Stimulated activated CD4-positive, alpha-beta T cell treated with anti-CD3 and anti-CD28 coated beads, Interleukin-4, amount 100 ng/mL, for 1 hour (primary cell): ENCODE data around the gene COL18A1.
"Not testable (repeated sequence)": the region's sequence is repeated elsewhere in the genome, so short reads cannot be mapped to it uniquely, and the experiment has no call there.

Experiments used
- DNase-seq: peaks from one replicate; pipeline ENCODE4 v3.0.0-alpha.2; 2020

Gene COL18A1

GRCh38 chr21:45496968-45497845, 92.2 kb downstream of the COL18A1 start:
- no peak for DNase-seq

GRCh38 chr21:45497846-45498645, 93.1 kb downstream of the COL18A1 start:
- no peak for DNase-seq

GRCh38 chr21:45498646-45499000, 93.7 kb downstream of the COL18A1 start:
- no peak for DNase-seq

GRCh38 chr21:45499201-45499750, 94.3 kb downstream of the COL18A1 start:
- DNase-seq: no peak

GRCh38 chr21:45499970-45500577, 95.1 kb downstream of the COL18A1 start:
- no peak for DNase-seq

GRCh38 chr21:45501081-45502005, 96.4 kb downstream of the COL18A1 start:
- DNase-seq: not testable (repeated sequence)

- DNase-seq: no peak
Observed at GRCh38 chr21:45502006-45502345, 97.0 kb downstream of the COL18A1 start.

GRCh38 chr21:45502600-45502999, 97.6 kb downstream of the COL18A1 start:
- no peak for DNase-seq

GRCh38 chr21:45503226-45503625, 98.3 kb downstream of the COL18A1 start:
- DNase-seq: not testable (repeated sequence)

GRCh38 chr21:45504021-45504515, 99.1 kb downstream of the COL18A1 start:
- DNase-seq: no peak

GRCh38 chr21:45504516-45505415, 99.8 kb downstream of the COL18A1 start:
- DNase-seq: no peak

GRCh38 chr21:45505416-45506021, 100.6 kb downstream of the COL18A1 start:
- DNase-seq: no peak

- DNase-seq: no peak
Observed at GRCh38 chr21:45506241-45506817, 101.4 kb downstream of the COL18A1 start.

- no peak for DNase-seq
Observed at GRCh38 chr21:45506836-45507522, 102.0 kb downstream of the COL18A1 start.

GRCh38 chr21:45507523-45507875, 102.5 kb downstream of the COL18A1 start:
- no peak for DNase-seq

- no peak for DNase-seq
Observed at GRCh38 chr21:45507888-45508508, 103.0 kb downstream of the COL18A1 start.

- DNase-seq: no peak
Observed at GRCh38 chr21:45508607-45509565, 103.9 kb downstream of the COL18A1 start.
